HFF-Myc (cell line): ENCODE measurements around the gene COG4.

Source experiments
- DNase-seq: peaks from one replicate; pipeline ENCODE4 v3.0.0-alpha.2; 2011; ENCODE audit warnings: low read depth; ENCODE audit errors: extremely low read depth
- H3K4me3 ChIP-seq: replicated peaks from 2 replicates; pipeline ENCODE4 v1.5.1; 2011; ENCODE audit warnings: low read depth, mild to moderate bottlenecking, control low read depth, low read length
- CTCF ChIP-seq: IDR thresholded peaks from 2 replicates; pipeline ENCODE4 v1.5.1; 2012; ENCODE audit warnings: mild to moderate bottlenecking, low read depth, low read length, control low read depth; ENCODE audit errors: missing control alignments

COG4 gene

GRCh38 chr16:70520612-70521297, 2.6 kb downstream of the COG4 start:
- TF ChIP-seq CTCF: no peak
- no peak for DNase-seq
- no peak overlapping the region for H3K4me3 ChIP-seq

GRCh38 chr16:70512456-70512855, 10.9 kb downstream of the COG4 start:
- no peak for TF ChIP-seq CTCF
- H3K4me3 ChIP-seq: no peak overlapping the region
- DNase-seq: no peak

GRCh38 chr16:70511833-70512232, 11.5 kb downstream of the COG4 start:
- DNase-seq: no peak
- no peak for TF ChIP-seq CTCF
- H3K4me3 ChIP-seq: no peak overlapping the region

- TF ChIP-seq CTCF: no peak
- no peak overlapping the region for H3K4me3 ChIP-seq
- DNase-seq: no peak
These were observed 13.1 kb downstream of the COG4 start for GRCh38 chr16:70510216-70510615.

- no peak overlapping the region for H3K4me3 ChIP-seq
- TF ChIP-seq CTCF: no peak
- no peak for DNase-seq
These were observed 14.6 kb downstream of the COG4 start for GRCh38 chr16:70508752-70509151.

- no peak overlapping the region for H3K4me3 ChIP-seq
- TF ChIP-seq CTCF: no peak
- no peak for DNase-seq
These were observed 26.8 kb downstream of the COG4 start for GRCh38 chr16:70496513-70496912.
